Heart left ventricle (tissue), 13 donors: ENCODE results near the gene NALF2.

Experiments used
- POLR2A ChIP-seq, 2 donors: fragments of 450-650 bp; IDR thresholded peaks; one replicate each; pipeline ENCODE4 v1.6.1; 2017; ENCODE audit warnings: antibody characterized with exemption in 2 of 2, mild to moderate bottlenecking in 2 of 2, moderate library complexity in 2 of 2
- TF ChIP-seq, protein P1 (sequence below), 12 donors: fragments of 200-600 bp; sonication (generic) in 4 of 12; IDR thresholded peaks; one replicate each; pipeline versions ENCODE4 v1.5.0 to v1.8.0; 2018 to 2022; ENCODE audit warnings: antibody characterized with exemption in 12 of 12, mild to moderate bottlenecking in 5 of 12
- donor health status: ischemic (EF 13 %, LVEDD 7.1; RV severe dilation, severe dysfunction).
- donor health status: DM: no; HTN: yes; CAD: no.
- donor health status: DM: no; HTN: no; CAD: no.
- donor health status: ischemic (EF 25% LVEDD 6.9; RV normal size, moderate dysfunction).
- donor health status: ischemic (EF 25% LVEDD 5.7; RV mildly dilated, moderate dysfunction).
- donor health status: ischemic (EF 35%, LVEDD 5.7; RV mildly dilated, moderate dysfunction).
- donor health status: nonischemic (EF 11% LVEDD 7.7; RV severe dilation, severe dysfunction).
- donor health status: DM: yes; HTN: yes; CAD: no.
- donor health status: PGD.
- donor health status: ischemic (EF 29% LVEDD 5.4; RV normal size, mild dysfunction).
- donor health status: nonischemic (EF 23%, LVEDD 6.1; RV moderate dilation, normal function).

- TF ChIP-seq, protein P1, sequence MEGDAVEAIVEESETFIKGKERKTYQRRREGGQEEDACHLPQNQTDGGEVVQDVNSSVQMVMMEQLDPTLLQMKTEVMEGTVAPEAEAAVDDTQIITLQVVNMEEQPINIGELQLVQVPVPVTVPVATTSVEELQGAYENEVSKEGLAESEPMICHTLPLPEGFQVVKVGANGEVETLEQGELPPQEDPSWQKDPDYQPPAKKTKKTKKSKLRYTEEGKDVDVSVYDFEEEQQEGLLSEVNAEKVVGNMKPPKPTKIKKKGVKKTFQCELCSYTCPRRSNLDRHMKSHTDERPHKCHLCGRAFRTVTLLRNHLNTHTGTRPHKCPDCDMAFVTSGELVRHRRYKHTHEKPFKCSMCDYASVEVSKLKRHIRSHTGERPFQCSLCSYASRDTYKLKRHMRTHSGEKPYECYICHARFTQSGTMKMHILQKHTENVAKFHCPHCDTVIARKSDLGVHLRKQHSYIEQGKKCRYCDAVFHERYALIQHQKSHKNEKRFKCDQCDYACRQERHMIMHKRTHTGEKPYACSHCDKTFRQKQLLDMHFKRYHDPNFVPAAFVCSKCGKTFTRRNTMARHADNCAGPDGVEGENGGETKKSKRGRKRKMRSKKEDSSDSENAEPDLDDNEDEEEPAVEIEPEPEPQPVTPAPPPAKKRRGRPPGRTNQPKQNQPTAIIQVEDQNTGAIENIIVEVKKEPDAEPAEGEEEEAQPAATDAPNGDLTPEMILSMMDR (IDR thresholded peaks at IDR 0.05), result no peak
- no peak for TF ChIP-seq POLR2A (IDR thresholded peaks at IDR 0.05)
Observed at GRCh38 chrX:69524781-69525363, 20.7 kb downstream of the NALF2 start.
